Esophagus muscularis mucosa (tissue), 4 donors: Measurements from ENCODE around the gene NAV2.

Experiments
- EP300 ChIP-seq: sonication (generic); formaldehyde crosslinking; IDR thresholded peaks from one replicate; pipeline ENCODE4 v1.6.1; 2017; ENCODE audit warnings: antibody characterized with exemption
- POLR2A ChIP-seq: fragments of 450-650 bp; IDR thresholded peaks from one replicate; pipeline ENCODE4 v1.6.1; 2017; ENCODE audit warnings: antibody characterized with exemption, moderate library complexity, mild to moderate bottlenecking, low read depth
- POLR2AphosphoS5 ChIP-seq, 2 donors: sonication (generic); formaldehyde crosslinking; IDR thresholded peaks; one replicate each; pipeline ENCODE4 v1.6.1; 2017; ENCODE audit warnings: antibody characterized with exemption in 2 of 2
- TF ChIP-seq, protein P1 (sequence below), 3 experiments: fragments of 200-600 bp in 2 of 3; fragments of 450-650 bp in 1 of 3; sonication (generic) in 2 of 3; IDR thresholded peaks; one replicate each; pipeline ENCODE4 v1.5.1; 2017 to 2019; ENCODE audit warnings: antibody characterized with exemption in 3 of 3, mild to moderate bottlenecking in 2 of 3, moderate library complexity in 1 of 3

DNA sequence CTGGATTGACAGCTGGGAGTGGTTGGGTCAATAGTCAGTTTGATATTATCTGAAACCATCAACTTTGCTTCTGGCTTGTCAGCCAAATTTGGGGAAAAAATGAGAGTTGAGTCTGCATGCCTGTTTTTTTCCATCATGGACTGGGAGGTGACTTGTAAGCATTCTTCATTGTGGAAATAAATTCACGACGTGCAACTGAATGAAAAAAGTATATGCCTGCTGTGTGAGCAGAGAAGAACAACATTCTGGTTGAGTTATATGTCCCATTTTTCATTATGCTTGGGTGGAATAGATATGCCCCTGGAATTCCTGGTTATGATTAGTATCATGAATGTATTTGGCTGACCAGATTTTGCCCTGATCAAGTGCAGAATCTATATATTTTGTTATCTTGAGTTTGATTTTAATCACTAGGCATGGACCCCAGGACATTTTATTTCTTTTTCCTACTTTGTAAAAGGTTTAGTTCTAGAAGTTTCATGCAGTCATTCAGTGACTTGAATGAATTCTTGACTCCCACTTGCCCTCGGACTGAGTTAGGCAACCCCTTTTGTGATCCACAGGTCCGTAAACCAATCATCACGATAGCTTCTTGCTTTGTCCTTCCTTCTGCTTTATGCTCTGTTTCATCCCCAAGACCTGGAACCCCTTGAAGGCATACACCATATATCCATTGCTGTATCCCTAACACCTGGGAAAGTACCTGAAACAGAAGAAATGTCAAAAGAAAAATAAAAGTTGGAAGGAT, 205.8 kb downstream of the NAV2 start:
- TF ChIP-seq POLR2A (no peak), EP300 (no peak), POLR2AphosphoS5 (IDR thresholded peaks at IDR 0.05) (no peak)
- TF ChIP-seq, protein P1, sequence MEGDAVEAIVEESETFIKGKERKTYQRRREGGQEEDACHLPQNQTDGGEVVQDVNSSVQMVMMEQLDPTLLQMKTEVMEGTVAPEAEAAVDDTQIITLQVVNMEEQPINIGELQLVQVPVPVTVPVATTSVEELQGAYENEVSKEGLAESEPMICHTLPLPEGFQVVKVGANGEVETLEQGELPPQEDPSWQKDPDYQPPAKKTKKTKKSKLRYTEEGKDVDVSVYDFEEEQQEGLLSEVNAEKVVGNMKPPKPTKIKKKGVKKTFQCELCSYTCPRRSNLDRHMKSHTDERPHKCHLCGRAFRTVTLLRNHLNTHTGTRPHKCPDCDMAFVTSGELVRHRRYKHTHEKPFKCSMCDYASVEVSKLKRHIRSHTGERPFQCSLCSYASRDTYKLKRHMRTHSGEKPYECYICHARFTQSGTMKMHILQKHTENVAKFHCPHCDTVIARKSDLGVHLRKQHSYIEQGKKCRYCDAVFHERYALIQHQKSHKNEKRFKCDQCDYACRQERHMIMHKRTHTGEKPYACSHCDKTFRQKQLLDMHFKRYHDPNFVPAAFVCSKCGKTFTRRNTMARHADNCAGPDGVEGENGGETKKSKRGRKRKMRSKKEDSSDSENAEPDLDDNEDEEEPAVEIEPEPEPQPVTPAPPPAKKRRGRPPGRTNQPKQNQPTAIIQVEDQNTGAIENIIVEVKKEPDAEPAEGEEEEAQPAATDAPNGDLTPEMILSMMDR (IDR thresholded peaks at IDR 0.05) = no peak
